ENCODE measurements around the gene DNAJB14.
"Not testable (repeated sequence)": the region's sequence is repeated elsewhere in the genome, so short reads cannot be mapped to it uniquely, and the experiment has no call there.

DNAJB14 gene

DNA sequence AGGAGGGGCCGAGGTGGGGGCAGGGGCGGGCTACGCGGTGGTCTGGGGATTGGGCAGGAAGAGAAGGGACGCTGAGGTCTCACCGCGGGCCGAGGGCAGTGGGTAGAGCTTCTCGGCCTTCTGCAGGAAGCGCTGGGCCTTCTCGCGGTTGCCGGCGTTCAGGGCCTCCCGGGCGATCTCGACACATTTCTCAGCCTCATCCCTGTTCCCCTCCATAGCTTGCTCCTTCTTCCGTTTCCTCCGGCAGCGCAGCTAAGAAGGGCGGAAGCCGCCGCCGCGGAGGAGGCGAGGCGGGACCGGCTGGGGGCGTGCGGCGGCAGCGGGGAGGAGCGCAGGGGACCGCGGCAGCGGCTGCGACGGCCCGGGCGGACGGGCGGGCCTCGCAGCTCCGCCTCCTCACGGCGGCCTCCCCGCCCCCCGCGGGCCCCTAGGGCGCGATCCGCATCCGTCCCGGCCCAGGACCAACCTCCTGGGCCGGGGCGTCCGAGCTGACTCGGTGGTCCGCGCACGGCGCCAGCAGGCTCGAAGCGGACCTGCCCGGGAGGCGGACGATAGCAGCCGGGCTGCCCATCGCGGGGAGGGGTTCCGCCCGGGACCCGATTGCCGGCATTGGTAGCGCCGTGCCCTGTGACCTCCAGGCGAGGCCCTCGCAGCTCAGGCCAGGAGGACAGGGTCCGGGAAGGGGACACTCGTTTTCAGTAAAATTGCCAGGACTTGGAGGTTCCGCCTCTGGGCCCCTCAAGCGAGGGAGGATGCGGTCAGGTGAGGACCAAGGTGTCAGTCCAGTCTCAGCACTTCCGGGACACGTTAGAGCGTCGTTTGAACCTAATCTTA lies at the start of gene DNAJB14:
Gene DNAJB14 (minus strand): TSS at position 263 of the 834 bp plus-strand sequence. CDS start 47 bp downstream, at position 216.
- peak; percentile 43 for DNase-seq

- no peak for DNase-seq
Measured at GRCh38 chr4:99991741-99992140, 45.3 kb upstream of the DNAJB14 start.

GRCh38 chr4:99987681-99988080 lies 41.3 kb upstream of the DNAJB14 start:
- no peak for DNase-seq

- no peak for DNase-seq
Measured at GRCh38 chr4:99986792-99987191, 40.4 kb upstream of the DNAJB14 start.

GRCh38 chr4:99983289-99983943 lies 37.0 kb upstream of the DNAJB14 start:
- no peak for DNase-seq

GRCh38 chr4:99979872-99980271 lies 33.5 kb upstream of the DNAJB14 start:
- no peak for DNase-seq

DNA sequence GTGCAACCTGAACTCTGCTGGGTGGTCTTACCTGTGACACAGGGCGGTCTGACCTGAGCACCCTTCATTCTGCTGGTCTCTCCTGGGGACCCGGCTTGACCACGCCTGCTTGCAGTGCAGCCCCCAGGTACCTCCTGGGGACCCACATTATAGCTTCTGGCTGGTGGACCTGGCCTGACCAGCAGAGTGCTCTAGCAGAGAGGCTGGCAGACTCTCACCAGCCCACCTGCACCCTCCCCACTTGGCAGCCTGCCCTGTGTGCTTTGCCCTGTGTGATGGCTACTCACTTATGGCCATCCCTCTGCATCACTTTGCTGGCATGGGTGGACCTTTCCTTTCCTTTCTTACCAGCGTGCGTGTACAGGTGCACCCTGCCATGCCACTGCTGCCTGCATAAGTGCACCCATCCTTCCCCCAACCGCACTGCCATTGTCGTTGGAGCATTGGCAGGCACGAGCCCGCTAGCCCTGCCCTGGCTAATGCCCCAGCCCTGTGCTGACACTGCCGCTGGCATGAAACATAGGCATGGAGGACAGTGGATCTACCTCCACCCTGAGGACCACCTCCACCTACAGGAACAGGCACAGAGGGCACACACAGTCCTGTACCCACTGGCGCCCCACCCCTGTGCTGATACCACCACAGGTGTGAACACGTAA lies 25.2 kb upstream of the DNAJB14 start:
- DNase-seq: no peak

GRCh38 chr4:99968330-99968729 lies 21.9 kb upstream of the DNAJB14 start:
- DNase-seq: no peak

- DNase-seq: no peak
Measured at GRCh38 chr4:99966692-99967091, 20.3 kb upstream of the DNAJB14 start.

GRCh38 chr4:99965674-99966350 lies 19.4 kb upstream of the DNAJB14 start:
- no peak for DNase-seq

GRCh38 chr4:99965173-99965572 lies 18.8 kb upstream of the DNAJB14 start:
- DNase-seq: no peak

GRCh38 chr4:99961711-99962110 lies 15.3 kb upstream of the DNAJB14 start:
- DNase-seq: no peak

GRCh38 chr4:99960648-99961047 lies 14.2 kb upstream of the DNAJB14 start:
- no peak for DNase-seq

DNA sequence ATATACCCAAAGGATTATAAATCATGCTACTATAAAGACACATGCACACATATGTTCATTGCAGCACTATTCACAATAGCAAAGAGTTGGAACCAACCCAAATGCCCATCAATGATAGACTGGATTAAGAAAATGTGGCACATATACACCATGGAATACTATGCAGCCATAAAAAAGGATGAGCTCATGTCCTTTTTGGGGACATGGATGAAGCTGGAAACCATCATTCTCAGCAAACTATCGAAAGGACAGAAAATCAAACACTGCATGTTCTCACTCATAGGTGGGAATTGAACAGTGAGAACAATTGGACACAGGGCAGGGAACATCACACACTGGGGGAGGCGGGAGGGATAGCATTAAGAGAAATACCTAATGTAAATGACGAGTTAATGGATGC lies 11.8 kb upstream of the DNAJB14 start:
- DNase-seq: not testable (repeated sequence)

- DNase-seq: no peak
Measured at GRCh38 chr4:99950913-99951254, 4.5 kb upstream of the DNAJB14 start.

GRCh38 chr4:99949999-99950912 lies 3.8 kb upstream of the DNAJB14 start, which contains the start of gene H2AZ1:
H2AZ1 (minus strand) TSS chr4:99950275; CDS start chr4:99950170, 105 bp downstream.
- peak; percentile 97 for DNase-seq

- DNase-seq: peak; percentile 92
Measured at GRCh38 chr4:99949034-99949998, 2.9 kb upstream of the DNAJB14 start.

DNA sequence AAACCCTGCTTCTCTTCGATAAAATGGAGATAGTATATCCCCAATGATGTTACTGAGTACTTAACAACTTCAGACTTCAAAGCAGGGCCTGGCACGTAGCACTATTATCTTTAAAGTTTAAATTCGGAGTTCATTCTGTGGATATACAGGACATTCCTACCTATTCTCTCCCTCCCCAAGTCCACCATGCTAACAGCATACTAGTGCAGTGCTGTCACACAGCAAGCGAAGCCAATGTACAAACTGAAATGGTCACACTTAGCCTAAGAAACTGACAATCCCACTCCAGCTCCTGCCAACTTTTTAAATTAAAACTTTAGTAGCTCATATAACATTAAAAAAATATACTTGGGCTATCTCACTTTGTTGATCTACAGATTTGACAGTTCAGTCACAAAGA lies 1.2 kb upstream of the DNAJB14 start:
- no peak for DNase-seq

GRCh38 chr4:99947190-99947578 lies 766 bp upstream of the DNAJB14 start:
- DNase-seq: no peak

- DNase-seq: no peak
Measured at GRCh38 chr4:99945718-99946355, 581 bp downstream of the DNAJB14 start.
